Urinary bladder (tissue), 4 donors: ENCODE data around the gene TBL1XR1. TPM values are rescaled to one million over a fixed set of nuclear protein-coding genes. Genes with fewer than 3 reads are reported as not detected.

ENCODE experiments used
- DNase-seq: peaks from one replicate; pipeline ENCODE4 v3.0.0-alpha.2; 2015; ENCODE audit errors: extremely low spot score
- H3K27ac ChIP-seq: one replicate; pipeline ENCODE4 v1.5.1; 2013; ENCODE audit warnings: low read depth, mild to moderate bottlenecking, moderate library complexity
- H3K36me3 ChIP-seq: one replicate; pipeline ENCODE4 v1.6.1; 2013; ENCODE audit warnings: mild to moderate bottlenecking, moderate library complexity; ENCODE audit not compliant: insufficient read depth
- H3K4me1 ChIP-seq: one replicate; pipeline ENCODE4 v1.6.1; 2013; ENCODE audit warnings: mild to moderate bottlenecking, moderate library complexity; ENCODE audit not compliant: insufficient read depth
- H3K4me3 ChIP-seq: one replicate; pipeline ENCODE4 v1.5.1; 2013; ENCODE audit warnings: low read depth, low read length
- WGBS: extraction: QIAGEN DNeasy Blood & Tissue Kit; methylation state at CpG from one replicate; pipeline ENCODE4 v1.1.7; 2013; 5-methylcytosine and 5-hydroxymethylcytosine counted together
- polyA plus RNA-seq: library from polyadenylated mRNA; stranded (reverse); fragments of 200-250 nt; gene quantifications from one replicate; pipeline ENCODE4 v1.2.3, GENCODE V29; 2013
- total RNA-seq: library from RNA; depleted of rRNA; stranded (reverse); fragments of >200 nt; gene quantifications from one replicate; pipeline ENCODE4 v1.2.3, GENCODE V29; 2014
- donor health status: healthy with polysubstance abuse.
- donor health status: healthy.

The TBL1XR1 gene
- total and polyA plus RNA-seq, 2 donors: 21.7 to 252 TPM

GRCh38 chr3:177114253-177114652, 83.0 kb downstream of the TBL1XR1 start:
- Histone ChIP-seq H3K4me1 (no peaks in the 10 kb centered on the region), H3K36me3 (no peaks in the 10 kb centered on the region), H3K27ac (no peak overlapping the region), H3K4me3 (no peak overlapping the region)
- DNase-seq: no peak
- WGBS: 66% methylated on average over 3 of the region's 3 CpGs

GRCh38 chr3:177111541-177111949, 85.7 kb downstream of the TBL1XR1 start:
- 89% methylated on average over 4 of the region's 4 CpGs for WGBS
- no peak overlapping the region for H3K27ac ChIP-seq
- no peaks in the 10 kb centered on the region for H3K4me1 ChIP-seq
- H3K36me3 ChIP-seq: no peaks in the 10 kb centered on the region
- H3K4me3 ChIP-seq: no peak overlapping the region
- no peak for DNase-seq

- Histone ChIP-seq H3K4me1 (no peaks in the 10 kb centered on the region), H3K27ac (peak overlapping the region; percentile 2), H3K36me3 (no peaks in the 10 kb centered on the region), H3K4me3 (no peak overlapping the region)
- 82% methylated on average over 3 of the region's 3 CpGs for WGBS
- DNase-seq: no peak
These were observed 86.4 kb downstream of the TBL1XR1 start for GRCh38 chr3:177110895-177111294.

- H3K4me3 ChIP-seq: no peak overlapping the region
- no peaks in the 10 kb centered on the region for H3K36me3 ChIP-seq
- no peak overlapping the region for H3K27ac ChIP-seq
- H3K4me1 ChIP-seq: peaks cover 3% of the 10 kb centered on the region
- WGBS: 79% methylated on average over 2 of the region's 2 CpGs
- no peak for DNase-seq
These were observed 86.9 kb downstream of the TBL1XR1 start for GRCh38 chr3:177110386-177110785.

- Histone ChIP-seq H3K4me1 (peaks cover 3% of the 10 kb centered on the region), H3K36me3 (no peaks in the 10 kb centered on the region), H3K27ac (no peak overlapping the region), H3K4me3 (no peak overlapping the region)
- DNase-seq: no peak
- 79% methylated on average over 5 of the region's 5 CpGs for WGBS
These were observed 87.5 kb downstream of the TBL1XR1 start for GRCh38 chr3:177109688-177110330.

- Histone ChIP-seq H3K4me1 (peaks cover 3% of the 10 kb centered on the region), H3K36me3 (no peaks in the 10 kb centered on the region), H3K27ac (no peak overlapping the region), H3K4me3 (no peak overlapping the region)
- 82% methylated on average over 2 of the region's 2 CpGs for WGBS
- no peak for DNase-seq
These were observed 88.6 kb downstream of the TBL1XR1 start for GRCh38 chr3:177108648-177109047.

GRCh38 chr3:177107461-177108239, 89.6 kb downstream of the TBL1XR1 start:
- 94% methylated on average over 6 of the region's 6 CpGs for WGBS
- H3K27ac ChIP-seq: no peak overlapping the region
- no peak overlapping the region for H3K4me3 ChIP-seq
- H3K4me1 ChIP-seq: peaks cover 3% of the 10 kb centered on the region
- no peak for DNase-seq
- no peaks in the 10 kb centered on the region for H3K36me3 ChIP-seq

- DNase-seq: no peak
- WGBS: 93% methylated on average over 3 of the region's 3 CpGs
- Histone ChIP-seq H3K4me3 (no peak overlapping the region), H3K36me3 (no peaks in the 10 kb centered on the region), H3K27ac (no peak overlapping the region), H3K4me1 (peaks cover 3% of the 10 kb centered on the region)
These were observed 90.7 kb downstream of the TBL1XR1 start for GRCh38 chr3:177106594-177106993.

- H3K36me3 ChIP-seq: no peaks in the 10 kb centered on the region
- peaks cover 3% of the 10 kb centered on the region for H3K4me1 ChIP-seq
- no peak overlapping the region for H3K4me3 ChIP-seq
- no peak for DNase-seq
- 83% methylated on average over 7 of the region's 7 CpGs for WGBS
- H3K27ac ChIP-seq: no peak overlapping the region
These were observed 91.1 kb downstream of the TBL1XR1 start for GRCh38 chr3:177106184-177106583.

- no peak overlapping the region for H3K27ac ChIP-seq
- H3K36me3 ChIP-seq: no peaks in the 10 kb centered on the region
- no peak overlapping the region for H3K4me3 ChIP-seq
- DNase-seq: no peak
- WGBS: 81% methylated on average over 4 of the region's 4 CpGs
- H3K4me1 ChIP-seq: peaks cover 3% of the 10 kb centered on the region
These were observed 91.7 kb downstream of the TBL1XR1 start for GRCh38 chr3:177105623-177106022.

GRCh38 chr3:177104299-177104992, 92.8 kb downstream of the TBL1XR1 start:
- H3K36me3 ChIP-seq: no peaks in the 10 kb centered on the region
- H3K4me3 ChIP-seq: no peak overlapping the region
- 85% methylated on average over 6 of the region's 6 CpGs for WGBS
- no peak overlapping the region for H3K27ac ChIP-seq
- DNase-seq: no peak
- peaks cover 3% of the 10 kb centered on the region for H3K4me1 ChIP-seq

GRCh38 chr3:177102553-177102952, 94.7 kb downstream of the TBL1XR1 start:
- 26% methylated on average over 3 of the region's 3 CpGs for WGBS
- Histone ChIP-seq H3K4me1 (peaks cover 3% of the 10 kb centered on the region), H3K27ac (no peak overlapping the region), H3K36me3 (no peaks in the 10 kb centered on the region), H3K4me3 (no peak overlapping the region)
- no peak for DNase-seq

GRCh38 chr3:177098551-177098950, 98.7 kb downstream of the TBL1XR1 start:
- no peak overlapping the region for H3K4me3 ChIP-seq
- H3K27ac ChIP-seq: no peak overlapping the region
- no peak for DNase-seq
- peaks cover 2% of the 10 kb centered on the region for H3K4me1 ChIP-seq
- H3K36me3 ChIP-seq: no peaks in the 10 kb centered on the region
- 69% methylated on average over 2 of the region's 2 CpGs for WGBS

GRCh38 chr3:177096615-177097014, 100.7 kb downstream of the TBL1XR1 start:
- no peaks in the 10 kb centered on the region for H3K36me3 ChIP-seq
- peaks cover 2% of the 10 kb centered on the region for H3K4me1 ChIP-seq
- no peak for DNase-seq
- WGBS: 71% methylated on average over 1 of the region's 1 CpG
- H3K27ac ChIP-seq: peak overlapping the region; percentile 29
- no peak overlapping the region for H3K4me3 ChIP-seq
